Body of pancreas (tissue), 4 donors: Measurements from ENCODE around the gene ZP1.

Source experiments
- CTCF ChIP-seq, 7 experiments: fragments of 450-650 bp in 4 of 7; fragments of 200-600 bp in 3 of 7; sonication (generic) in 3 of 7; IDR thresholded peaks; one replicate each; pipeline ENCODE4 v1.5.1; 2016 to 2019; ENCODE audit warnings: antibody characterized with exemption in 7 of 7
- POLR2A ChIP-seq, 3 donors: fragments of 450-650 bp; IDR thresholded peaks; one replicate each; pipeline ENCODE4 v1.6.1; 2016; ENCODE audit warnings: antibody characterized with exemption in 3 of 3, mild to moderate bottlenecking in 2 of 3

GRCh38 chr11:60869451-60869825 lies 2.1 kb downstream of the ZP1 start:
- TF ChIP-seq CTCF (IDR thresholded peaks at IDR 0.05) (no peak), POLR2A (IDR thresholded peaks at IDR 0.05) (no peak)
